Inflammatory macrophage (primary cell): ENCODE data around the gene ABCC12.
"Not testable (repeated sequence)": the region's sequence is repeated elsewhere in the genome, so short reads cannot be mapped to it uniquely, and the experiment has no call there.

Experiments used
- DNase-seq, 2 donors: peaks; one replicate each; pipeline ENCODE4 v3.0.0-alpha.2; 2020 to 2022
- total RNA-seq, 18 experiments: gene quantifications; one replicate each; lab custom pipeline; 2026; ENCODE audit warnings: mixed read lengths in 6 of 18, inconsistent platforms in 2 of 18; lab: John Stamatoyannopoulos, UW

ABCC12 gene
- 0 to 0.18 (median 0) reads per million in 18 experiments for total RNA-seq

DNA sequence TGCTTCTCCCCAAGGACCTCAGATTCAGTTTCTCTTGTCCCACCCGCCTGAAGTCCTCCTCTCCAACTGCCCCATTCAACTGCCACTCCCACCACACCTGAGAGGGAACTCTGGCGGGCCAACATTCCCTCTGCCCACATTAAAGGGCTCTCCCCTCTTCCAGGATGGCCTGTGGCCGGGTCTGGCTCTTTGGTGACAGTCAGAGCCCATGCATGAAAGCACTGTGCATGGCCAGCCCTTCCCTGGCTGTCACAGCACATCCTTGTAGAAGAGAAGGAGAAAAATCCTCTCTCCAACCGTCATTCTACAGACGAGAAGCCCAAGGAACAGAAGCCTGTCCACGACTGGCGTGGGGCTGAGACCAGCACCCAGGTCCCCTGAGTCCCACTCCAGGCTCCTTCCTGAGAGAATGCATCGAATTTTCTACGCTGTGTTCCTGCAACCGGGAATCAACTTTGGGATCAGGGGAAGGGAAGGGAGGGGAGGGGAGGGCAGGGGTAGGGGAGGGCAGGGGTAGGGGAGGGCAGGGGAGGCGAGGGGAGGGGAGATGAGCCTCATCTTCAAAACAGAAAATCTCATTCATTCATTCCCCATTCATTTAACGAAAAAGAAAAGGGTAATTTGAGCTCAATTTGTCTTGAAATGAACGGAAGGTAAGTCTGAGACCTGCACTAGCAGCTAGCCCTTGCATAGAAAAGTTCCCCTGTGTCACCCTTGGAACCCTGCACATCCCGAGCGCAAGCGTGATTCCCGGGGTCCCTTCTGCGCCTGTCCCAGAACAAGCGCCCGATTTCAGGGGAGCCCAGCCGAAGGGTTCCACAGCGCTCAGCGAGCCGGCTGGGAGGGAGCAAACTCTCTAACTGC, at the start of gene ABCC12:
TSS of gene ABCC12 (minus strand) at position 68 of the 864 bp plus-strand sequence. CDS start 9,569 bp downstream, outside the sequence.
- DNase-seq: no peak

DNA sequence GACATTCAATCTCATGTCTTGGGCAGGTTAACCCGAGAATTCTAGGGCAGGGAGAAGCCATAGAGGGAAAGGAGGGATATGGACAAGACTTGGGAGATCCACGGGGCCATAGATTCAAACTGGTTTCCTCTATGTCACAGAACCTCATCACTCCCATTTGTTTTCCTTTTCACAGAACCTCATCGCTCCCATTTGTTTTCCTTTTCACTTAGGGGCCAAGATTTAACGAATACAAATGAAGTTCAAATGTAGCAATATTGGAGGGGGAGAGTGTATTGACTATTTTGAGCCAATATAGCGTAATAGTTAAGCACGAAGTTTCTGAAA, 49.0 kb upstream of the ABCC12 start:
- DNase-seq: no peak

DNA sequence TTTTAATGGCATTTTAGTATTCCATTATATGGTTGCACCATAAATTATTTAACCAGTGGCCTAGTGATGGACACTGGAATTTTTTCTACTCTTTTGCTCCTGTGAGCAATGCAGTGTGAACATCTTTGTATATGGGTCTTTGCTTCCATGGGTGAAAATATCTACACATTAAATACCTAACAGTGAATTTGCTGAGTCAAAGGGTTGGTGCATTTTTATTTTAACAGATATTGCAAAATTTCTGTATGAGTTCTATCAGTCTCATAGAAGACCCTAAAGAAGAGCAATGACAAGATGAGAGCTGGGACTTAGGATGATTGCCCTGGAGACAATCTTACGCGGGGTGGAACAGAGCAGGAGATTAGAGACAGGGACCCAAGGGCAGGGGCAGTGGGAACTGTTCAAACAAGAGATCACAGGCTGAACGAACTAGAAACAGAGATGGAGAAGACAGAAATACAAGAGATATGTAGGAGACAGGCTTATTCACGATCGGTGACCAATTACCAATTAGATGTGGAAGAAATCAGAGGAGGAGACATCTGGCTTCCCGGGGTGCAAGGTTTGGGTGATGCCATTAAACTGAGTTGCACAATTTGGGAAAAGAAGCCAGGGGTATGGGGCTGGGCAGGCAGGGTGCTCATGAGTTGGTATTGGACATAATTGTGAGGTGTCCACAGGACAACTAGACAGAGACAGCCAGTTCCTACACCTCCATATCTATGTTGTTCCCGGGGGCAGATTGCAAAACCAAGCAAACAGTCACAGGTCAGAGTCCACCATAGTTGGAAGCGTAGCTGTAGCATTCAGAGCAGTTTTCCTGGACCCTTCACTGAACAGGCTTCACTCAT, 48.4 kb upstream of the ABCC12 start:
- DNase-seq: no peak

GRCh38 chr16:48201515-48202201, 45.9 kb upstream of the ABCC12 start:
- peak; percentile 41 to 42 for DNase-seq

GRCh38 chr16:48197294-48197693, 41.5 kb upstream of the ABCC12 start:
- no peak for DNase-seq

GRCh38 chr16:48194828-48195556, 39.2 kb upstream of the ABCC12 start:
- peak; percentile 10 to 11 for DNase-seq

DNA sequence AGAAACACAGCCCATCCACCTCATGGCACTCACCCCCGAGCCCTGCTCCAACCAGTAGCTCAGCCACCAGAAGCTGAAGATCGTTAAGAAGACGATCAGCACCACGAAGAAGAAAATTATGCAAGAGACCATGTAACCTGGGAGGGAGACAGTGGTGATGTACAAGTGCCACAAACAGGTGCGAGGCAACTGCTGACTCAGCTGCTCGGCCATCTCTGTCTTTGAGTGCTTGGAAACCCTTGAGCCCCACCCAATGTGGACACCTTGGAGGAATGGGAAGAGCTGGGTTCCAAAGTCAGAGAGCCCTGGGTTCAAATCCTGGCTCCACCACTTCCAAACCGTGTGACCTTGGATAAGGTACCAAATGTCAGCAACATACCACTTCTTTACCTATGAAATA, 38.1 kb upstream of the ABCC12 start:
- DNase-seq: no peak

DNA sequence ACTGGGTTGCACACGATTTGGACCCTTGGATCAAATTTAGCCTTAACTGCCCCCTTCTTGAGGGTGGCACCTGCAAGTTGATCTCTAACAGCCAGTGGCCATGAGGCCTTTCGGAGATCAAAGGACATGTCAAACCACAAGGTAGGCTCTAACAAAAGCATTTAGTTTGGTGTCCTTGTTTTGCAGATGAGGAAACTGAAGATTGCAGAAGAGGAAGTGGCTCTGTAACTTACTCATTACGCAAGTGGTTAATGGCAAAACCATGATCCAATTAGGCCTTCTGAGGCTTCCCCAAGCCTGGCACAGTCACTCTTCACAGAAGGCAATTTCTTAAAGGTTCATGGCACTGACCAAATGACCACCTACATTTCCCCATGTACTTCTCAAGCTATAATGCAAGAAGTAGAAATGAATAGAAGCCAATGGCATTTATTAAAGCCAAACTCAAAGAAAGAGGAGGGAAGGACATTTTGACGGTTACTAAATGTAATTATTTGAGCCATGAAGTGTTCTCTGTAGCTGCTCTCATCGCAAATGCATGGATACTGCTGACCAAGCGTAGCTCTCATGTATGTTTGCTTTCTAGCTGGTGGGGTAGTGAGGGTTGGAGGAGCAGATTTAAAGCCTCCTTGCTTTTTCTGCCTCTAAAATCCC, 32.8 kb upstream of the ABCC12 start:
- peak; percentile 93 to 96 for DNase-seq

GRCh38 chr16:48187779-48188178, 32.0 kb upstream of the ABCC12 start:
- no peak for DNase-seq

- DNase-seq: no peak
Measured at GRCh38 chr16:48184681-48185080, 28.9 kb upstream of the ABCC12 start.

DNA sequence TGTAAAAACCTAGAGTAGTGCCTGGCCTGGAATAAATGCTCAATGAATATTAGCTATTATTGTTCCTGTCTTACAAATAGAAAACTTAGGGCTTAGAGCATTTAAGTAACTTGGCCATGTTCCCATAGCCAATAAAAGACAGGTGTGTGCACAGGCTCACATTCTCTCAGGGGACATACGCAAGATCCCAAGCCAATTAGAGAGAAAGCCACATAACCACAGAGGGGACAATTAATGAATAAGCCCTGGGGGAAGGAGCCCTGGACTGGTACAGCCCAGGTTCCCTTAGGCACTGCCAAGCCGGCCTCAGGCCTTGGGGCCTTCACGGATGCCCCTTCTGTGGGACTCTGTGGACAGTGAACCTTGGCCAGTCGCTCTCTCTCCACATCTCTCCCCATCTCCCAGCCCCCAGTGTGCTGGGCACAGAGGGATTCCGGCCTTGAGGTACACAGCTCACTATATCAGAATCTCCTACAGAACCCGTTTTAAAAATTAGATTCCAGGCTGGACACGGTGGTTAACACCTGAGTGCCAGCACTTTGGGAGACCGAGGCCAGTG, 27.3 kb upstream of the ABCC12 start:
- DNase-seq: no peak

- not testable (repeated sequence) for DNase-seq
Measured at GRCh38 chr16:48181746-48182520, 26.1 kb upstream of the ABCC12 start.

DNA sequence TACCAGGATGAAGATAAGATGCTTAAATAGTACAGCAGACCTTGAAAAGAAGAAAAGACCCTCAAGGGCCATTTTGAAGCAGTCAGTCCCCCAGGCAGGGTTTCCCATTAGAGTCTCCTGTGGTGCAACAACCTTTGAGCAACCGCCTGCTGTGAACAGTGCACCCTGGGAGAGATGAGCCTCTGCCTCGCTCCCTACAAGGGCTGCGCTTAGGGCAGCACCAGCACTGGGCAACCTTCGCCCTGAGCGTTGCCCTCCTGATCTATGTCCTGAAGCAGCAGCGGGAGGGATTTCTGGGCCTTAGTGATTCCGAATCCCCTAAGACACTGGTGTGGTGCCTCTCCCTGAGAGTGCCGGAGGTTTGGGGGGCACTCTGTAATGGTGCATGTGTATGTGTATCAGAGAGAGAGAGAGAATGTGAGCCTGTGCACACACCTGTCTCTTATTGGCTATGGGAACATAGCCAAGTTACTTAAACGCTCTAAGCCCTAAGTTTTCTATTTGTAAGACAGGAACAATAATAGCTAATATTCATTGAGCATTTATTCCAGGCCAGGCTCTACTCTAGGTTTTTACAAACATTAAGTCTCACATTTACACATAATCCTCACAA, 25.2 kb upstream of the ABCC12 start:
- no peak for DNase-seq

- DNase-seq: no peak
Measured at GRCh38 chr16:48176635-48177408, 21.0 kb upstream of the ABCC12 start.

DNA sequence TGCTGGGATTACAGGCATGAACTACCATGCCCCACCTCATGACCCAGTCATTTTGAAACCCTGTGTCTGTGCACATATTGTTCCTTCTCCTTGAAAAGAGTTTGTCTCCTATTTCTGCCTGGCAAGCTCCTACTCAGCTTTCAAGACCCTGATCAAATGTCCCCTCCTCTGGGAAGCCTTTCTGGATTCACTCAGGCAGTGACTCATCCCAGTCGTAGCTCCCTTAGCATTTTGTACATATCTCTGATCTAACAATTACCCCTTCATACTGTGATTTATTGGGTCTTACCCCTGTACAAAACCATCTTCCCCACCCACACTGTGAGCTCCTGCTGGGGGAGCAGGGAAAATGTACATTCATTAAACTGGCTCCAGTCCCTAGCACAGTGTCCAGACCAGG, 18.1 kb upstream of the ABCC12 start:
- no peak for DNase-seq

GRCh38 chr16:48172682-48173081, 16.9 kb upstream of the ABCC12 start:
- no peak for DNase-seq

DNA sequence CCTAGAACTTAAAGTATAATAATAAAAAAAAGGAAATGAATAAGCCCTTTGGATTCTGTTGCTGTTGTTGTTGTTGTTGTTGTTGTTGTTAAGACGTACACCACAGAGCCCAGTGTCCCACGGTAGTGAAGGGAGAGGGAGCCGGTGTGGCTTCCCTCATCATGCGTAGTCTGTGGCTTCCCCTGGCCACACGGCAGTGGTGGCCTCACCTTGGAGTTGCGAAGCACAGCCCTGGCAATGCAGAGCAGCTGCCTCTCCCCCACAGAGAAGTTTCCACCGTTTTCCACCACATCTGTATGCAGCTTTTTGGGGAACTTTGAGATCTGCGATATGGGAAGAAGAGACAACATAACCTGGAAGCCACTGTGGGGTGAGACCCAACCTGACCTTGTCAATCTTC, 14.1 kb upstream of the ABCC12 start:
- DNase-seq: no peak

DNA sequence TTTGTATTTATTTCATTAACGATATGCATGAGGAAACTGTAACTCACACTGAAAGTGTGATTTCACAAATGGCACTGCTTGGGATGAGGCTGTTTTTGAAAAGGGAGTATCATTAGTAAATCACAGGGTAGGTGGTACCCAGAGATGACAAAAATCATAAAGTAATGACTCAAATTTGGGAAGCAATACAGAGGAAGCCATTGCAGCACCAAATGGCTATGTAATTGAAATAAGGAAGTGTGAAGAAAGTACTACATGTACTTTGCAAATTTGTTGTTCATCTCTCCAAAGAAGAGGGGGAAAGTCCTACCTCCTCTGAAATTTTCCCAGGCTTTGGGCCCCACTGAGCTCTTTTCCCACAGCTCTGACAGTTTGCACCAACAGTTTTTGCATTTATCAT, 12.3 kb upstream of the ABCC12 start:
- peak; percentile 49 to 80 for DNase-seq

DNA sequence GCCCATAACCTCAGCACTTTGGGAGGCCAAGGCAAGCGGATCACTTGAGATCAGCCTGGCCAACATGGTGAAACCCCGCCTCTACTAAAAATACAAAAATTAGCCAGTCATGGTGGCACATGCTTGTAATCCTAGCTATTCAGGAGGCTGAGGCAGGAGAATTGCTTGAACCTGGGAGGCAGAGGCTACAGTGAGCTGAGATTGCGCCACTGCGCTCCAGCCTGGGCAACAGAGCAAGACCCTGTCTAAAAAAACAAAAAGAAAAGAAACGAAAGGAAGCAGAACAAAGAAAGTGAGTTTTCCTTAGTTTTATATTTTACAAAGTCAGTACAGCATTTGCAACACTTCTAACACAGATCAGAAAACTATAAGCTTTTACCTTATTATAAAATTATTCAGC, 10.8 kb upstream of the ABCC12 start:
- DNase-seq: not testable (repeated sequence)
